GM20000 (cell line): Measurements from ENCODE around the gene RNASE4.

Experiments
- DNase-seq: peaks from one replicate; pipeline ENCODE4 v3.0.0; 2012; ENCODE audit warnings: low spot score
- TF ChIP-seq, protein P1 (sequence below): IDR thresholded peaks from 2 replicates; pipeline ENCODE4 v1.5.1; 2012; ENCODE audit warnings: mild to moderate bottlenecking, control low read depth; ENCODE audit errors: extremely low read depth, missing control alignments

Gene RNASE4

DNA sequence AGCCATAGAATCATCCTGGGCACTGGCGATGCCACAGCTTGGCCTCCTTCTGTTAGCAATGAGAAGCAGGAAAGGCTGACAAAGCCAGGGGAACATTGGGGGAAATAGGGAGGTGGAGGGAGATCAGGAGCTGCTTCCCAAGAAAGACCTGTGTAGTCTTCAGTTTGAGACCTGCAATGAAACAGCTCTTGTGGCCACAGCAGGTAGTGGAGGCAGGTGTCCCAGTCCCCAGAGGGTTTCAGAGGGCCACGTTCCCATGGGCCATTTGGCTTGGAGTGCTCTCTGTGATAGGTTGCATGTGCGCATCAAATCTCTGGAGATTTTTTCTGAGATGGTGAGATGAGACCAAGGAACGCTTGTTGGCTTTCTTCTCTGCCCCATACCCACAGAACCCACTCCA, 28.5 kb upstream of the RNASE4 start:
- no peak for DNase-seq
- TF ChIP-seq, protein P1, sequence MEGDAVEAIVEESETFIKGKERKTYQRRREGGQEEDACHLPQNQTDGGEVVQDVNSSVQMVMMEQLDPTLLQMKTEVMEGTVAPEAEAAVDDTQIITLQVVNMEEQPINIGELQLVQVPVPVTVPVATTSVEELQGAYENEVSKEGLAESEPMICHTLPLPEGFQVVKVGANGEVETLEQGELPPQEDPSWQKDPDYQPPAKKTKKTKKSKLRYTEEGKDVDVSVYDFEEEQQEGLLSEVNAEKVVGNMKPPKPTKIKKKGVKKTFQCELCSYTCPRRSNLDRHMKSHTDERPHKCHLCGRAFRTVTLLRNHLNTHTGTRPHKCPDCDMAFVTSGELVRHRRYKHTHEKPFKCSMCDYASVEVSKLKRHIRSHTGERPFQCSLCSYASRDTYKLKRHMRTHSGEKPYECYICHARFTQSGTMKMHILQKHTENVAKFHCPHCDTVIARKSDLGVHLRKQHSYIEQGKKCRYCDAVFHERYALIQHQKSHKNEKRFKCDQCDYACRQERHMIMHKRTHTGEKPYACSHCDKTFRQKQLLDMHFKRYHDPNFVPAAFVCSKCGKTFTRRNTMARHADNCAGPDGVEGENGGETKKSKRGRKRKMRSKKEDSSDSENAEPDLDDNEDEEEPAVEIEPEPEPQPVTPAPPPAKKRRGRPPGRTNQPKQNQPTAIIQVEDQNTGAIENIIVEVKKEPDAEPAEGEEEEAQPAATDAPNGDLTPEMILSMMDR, result no peak

DNA sequence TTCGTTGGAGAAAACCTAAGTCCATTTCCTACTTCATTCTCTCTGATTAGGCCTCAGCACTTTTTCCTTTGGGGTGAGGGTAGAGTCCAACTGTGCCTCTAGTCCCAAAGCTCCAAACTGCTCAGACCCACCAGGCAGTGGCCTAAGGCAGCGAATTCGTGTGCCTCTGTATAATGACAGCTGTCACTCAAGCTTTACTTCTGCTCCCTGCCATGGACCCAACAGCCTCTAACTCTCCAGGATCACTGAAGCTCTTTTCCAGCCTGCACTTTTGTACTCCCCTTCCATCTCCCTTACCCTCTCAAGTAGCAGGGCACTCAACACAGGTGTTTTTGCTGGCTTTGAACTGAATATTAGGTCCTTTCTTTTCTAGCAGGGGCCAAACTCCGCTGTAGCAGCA, 28.1 kb upstream of the RNASE4 start:
- TF ChIP-seq, protein P1, result no peak
- no peak for DNase-seq

DNA sequence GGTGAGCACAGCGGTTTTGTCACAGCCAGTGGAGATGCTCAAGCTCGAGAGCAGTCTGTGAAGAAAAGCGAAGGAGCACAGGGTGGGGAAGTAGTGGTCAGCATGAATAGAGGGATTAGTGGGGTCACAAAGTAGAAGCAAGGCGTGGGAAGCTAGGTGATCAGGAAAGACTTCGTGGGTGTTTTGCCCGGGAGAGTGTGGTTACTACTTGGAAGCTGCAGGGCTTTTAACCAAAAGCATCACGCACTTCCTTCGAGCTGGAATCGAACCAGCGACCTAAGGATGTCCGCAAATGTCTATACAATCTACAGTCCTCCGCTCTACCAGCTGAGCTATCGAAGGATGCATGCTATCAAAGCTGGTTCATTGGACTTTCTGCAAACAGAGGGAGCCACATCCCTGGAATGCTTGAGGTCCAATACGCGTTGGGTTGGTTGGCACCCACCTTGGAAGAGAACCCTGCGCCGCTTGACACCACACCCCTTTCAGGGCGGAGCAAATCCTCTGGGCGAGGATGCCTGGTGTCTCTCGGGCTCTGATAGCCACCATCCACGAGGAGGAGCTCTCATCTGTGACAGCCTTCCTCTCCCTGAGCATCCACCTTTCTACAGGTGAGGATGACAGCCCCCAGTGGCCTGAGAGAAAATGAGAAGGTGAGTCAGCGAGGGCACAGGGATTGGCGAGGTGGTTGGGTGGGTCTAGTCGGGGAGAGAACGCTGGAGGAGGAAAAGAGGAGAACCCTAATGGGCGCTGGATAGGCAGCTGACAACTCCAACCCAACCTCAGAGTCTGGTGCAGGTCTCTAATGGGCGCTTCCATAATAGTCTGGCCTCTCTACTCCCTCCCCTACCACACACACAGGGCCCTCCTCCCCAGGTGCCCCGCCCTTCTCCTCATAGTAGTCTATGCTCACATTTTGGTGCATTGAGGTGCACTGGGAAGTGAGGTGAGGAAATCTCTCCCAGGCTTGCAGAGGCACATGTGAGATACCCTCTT, 26.8 kb upstream of the RNASE4 start:
- TF ChIP-seq, protein P1, result no peak
- DNase-seq, result no peak

DNA sequence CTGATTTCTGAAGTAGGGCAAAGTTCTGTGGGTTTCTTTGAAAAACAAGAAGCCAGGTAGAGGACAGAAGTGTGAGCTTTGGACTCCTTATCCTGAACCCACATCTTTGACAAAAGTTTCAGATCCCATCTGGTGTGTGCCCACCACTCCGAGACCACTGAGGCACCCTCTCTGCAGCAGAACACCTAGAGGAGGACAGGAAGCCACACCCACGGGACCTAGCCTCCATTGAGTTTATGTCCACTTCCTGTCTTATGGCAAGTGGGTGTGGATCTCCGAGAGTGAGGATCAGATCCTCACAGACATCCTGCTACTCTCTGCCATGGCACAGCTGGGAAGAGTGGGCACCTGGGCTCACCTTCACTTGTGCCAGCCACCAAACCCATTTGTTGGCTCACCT, 26.1 kb upstream of the RNASE4 start:
- TF ChIP-seq, protein P1, result no peak
- DNase-seq, result no peak

DNA sequence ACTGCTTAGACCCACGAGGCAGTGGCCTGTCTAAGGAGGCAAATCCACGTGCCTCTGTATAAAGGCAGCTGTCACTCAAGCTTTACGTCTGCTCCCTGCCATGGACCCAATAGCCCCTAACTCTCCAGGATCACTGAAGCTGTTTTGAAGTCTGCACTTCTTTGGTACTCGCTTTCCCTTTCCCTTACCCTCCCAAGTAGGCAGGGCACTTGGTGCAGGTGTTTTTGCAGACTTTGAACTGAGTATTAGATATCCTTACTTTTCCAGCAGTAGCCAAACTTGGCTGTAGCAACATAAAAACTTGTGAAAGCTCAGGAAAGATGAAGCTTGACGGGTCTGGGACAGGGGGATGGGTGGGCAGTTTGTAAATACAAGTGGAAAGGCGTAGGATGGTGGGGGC, 25.0 kb upstream of the RNASE4 start:
- TF ChIP-seq, protein P1, result no peak
- no peak for DNase-seq

DNA sequence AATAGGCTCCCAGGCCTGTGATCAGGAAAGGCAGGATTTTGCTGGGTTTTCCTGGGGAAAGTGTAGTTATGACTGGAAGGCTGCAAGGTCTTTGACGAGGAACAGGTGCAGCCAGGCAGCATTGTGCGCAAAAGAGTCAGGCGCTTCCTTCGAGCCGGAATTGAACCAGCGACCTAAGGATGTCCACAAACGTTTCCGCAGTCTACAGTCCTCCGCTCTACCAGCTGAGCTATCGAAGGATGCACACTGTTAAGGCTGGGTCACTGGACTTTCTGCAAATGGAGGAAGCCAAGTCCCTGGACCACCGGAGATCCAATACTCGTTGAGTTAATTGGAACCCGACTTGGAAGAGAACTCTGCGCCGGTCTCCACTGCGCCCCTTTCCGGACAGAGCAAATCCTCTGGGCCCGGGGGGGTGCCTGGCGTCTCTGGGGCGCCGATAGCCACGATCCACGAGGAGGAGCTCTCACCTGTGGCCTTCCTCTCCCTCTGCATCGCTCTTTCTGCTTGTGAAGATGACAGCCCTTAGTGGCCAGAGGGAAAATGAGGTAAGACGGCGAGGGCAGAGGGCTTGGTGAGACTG, 24.5 kb upstream of the RNASE4 start:
- DNase-seq, result no peak
- TF ChIP-seq, protein P1, result no peak

DNA sequence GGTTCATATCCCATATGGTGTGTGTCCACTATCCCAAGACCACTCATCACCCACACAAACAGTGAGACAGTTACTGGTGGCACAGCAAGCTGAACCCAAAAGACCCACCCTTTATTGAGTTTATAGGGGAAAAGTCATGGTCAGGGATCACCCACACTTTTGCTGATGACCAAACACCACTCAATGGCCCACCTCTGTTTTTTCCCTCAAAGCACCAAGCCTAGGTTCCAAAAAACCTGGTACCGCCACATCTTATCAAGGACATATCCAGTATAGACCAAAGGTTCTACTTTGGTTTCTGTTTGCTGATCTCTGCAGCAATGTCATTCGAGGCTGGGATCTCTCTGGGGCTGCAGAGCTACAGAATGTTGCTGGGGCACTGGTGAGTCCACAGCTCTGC, 23.2 kb upstream of the RNASE4 start:
- no peak for DNase-seq
- TF ChIP-seq, protein P1, result no peak
